Keratinocyte (primary cell): ENCODE measurements around the gene WDFY2.

Experiments used
- CTCF ChIP-seq, 3 experiments: IDR thresholded peaks in 1 of 3; conservative IDR thresholded peaks in 1 of 3; optimal IDR thresholded peaks in 1 of 3; 2 replicates in 2 of 3; 3 replicates in 1 of 3; pipeline versions ENCODE3 to v1.5.1; 2011; ENCODE audit warnings: low read length in 3 of 3, mild to moderate bottlenecking in 3 of 3, moderate library complexity in 2 of 3, control low read depth in 1 of 3, inconsistent platforms in 1 of 3; ENCODE audit not compliant: insufficient read depth in 2 of 3; ENCODE audit errors: extremely low read depth in 1 of 3
- EZH2 ChIP-seq: IDR thresholded peaks from one replicate; pipeline ENCODE4 v1.6.1; 2012; ENCODE audit warnings: inconsistent platforms, mild to moderate bottlenecking, low read length, moderate library complexity

- TF ChIP-seq CTCF (optimal IDR thresholded peaks at IDR 0.05 in 1 of 3, IDR thresholded peaks at IDR 0.05 in 1 of 3, conservative IDR thresholded peaks at IDR 0.05 in 1 of 3; ENCODE audit: extremely low read depth in 1 of 3, insufficient read depth in 2 of 3, low read length in 3 of 3), result no peak
- TF ChIP-seq EZH2, result no peak
Measured at GRCh38 chr13:51738226-51738905, 154.1 kb downstream of the WDFY2 start.
